Liver (tissue), 3 donors: ENCODE measurements around the gene VSTM2L.

ENCODE experiments used
- GABPA ChIP-seq, 2 donors: IDR thresholded peaks in 1 of 2; conservative IDR thresholded peaks in 1 of 2; 2 replicates each; pipeline ENCODE4 v1.6.1; 2016; ENCODE audit warnings: antibody characterized with exemption in 2 of 2, mild to moderate bottlenecking in 1 of 2, moderate library complexity in 1 of 2
- TAF1 ChIP-seq: conservative IDR thresholded peaks from 2 replicates; pipeline ENCODE4 v1.6.1; 2016; ENCODE audit warnings: antibody characterized with exemption, mild to moderate bottlenecking
- TF ChIP-seq, protein P1 (sequence below): fragments of 150-350 bp; IDR thresholded peaks from 2 replicates; pipeline ENCODE4 v1.5.1; 2017; ENCODE audit warnings: improper control_type of control experiment, low read depth, low read length; ENCODE audit not compliant: missing input control
- donor health status: healthy.
- donor health status: healthy.

DNA sequence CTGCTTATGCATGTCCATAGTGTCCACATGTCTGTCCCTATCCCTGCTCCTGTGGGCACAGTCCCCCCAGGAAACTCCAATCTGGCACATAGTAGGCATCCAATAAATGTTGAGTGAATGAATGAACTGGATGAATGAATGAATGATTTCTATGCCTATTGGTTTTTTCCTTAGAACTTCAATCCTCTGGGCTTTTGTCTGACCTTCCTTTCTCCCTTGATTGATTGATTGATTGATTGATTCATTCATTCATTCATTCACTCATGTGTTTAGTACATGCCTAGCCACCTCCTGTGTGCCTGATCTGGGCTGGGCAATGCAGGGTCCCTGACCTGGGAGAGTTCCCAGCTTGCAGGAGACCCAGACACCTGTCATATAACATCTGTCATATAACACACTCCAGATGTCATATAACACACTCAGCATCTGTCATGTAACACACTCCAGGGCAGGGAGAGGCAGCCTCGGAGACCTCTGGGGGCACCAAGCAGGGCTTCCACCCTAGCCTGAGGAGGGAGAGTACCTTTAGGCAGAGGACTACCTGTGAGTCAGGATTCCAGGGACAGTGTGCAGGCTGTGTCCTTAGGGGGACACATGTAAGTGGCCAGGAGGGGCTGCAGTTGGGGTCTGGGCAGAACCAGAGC lies 17.9 kb downstream of the VSTM2L start:
- TF ChIP-seq, protein P1, sequence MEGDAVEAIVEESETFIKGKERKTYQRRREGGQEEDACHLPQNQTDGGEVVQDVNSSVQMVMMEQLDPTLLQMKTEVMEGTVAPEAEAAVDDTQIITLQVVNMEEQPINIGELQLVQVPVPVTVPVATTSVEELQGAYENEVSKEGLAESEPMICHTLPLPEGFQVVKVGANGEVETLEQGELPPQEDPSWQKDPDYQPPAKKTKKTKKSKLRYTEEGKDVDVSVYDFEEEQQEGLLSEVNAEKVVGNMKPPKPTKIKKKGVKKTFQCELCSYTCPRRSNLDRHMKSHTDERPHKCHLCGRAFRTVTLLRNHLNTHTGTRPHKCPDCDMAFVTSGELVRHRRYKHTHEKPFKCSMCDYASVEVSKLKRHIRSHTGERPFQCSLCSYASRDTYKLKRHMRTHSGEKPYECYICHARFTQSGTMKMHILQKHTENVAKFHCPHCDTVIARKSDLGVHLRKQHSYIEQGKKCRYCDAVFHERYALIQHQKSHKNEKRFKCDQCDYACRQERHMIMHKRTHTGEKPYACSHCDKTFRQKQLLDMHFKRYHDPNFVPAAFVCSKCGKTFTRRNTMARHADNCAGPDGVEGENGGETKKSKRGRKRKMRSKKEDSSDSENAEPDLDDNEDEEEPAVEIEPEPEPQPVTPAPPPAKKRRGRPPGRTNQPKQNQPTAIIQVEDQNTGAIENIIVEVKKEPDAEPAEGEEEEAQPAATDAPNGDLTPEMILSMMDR, result no peak
- TF ChIP-seq GABPA (IDR thresholded peaks at IDR 0.05 in 1 of 2, conservative IDR thresholded peaks at IDR 0.05 in 1 of 2) (no peak), TAF1 (no peak)
